HepG2 (cell line): ENCODE results near the gene TBC1D20. TPM values are rescaled to one million over a fixed set of nuclear protein-coding genes. Genes with fewer than 3 reads are reported as not detected.

ENCODE experiments used
- HOXA9 ChIP-seq: sonication (generic); formaldehyde crosslinking; IDR thresholded peaks from 2 replicates; pipeline ENCODE4 v1.8.1; 2022; ENCODE audit warnings: missing genetic modification reagents, mild to moderate bottlenecking, moderate library complexity, borderline replicate concordance
- ISL2 ChIP-seq: sonication (generic); formaldehyde crosslinking; IDR thresholded peaks from 2 replicates; pipeline ENCODE4 v1.5.0; 2020; ENCODE audit warnings: missing genetic modification reagents
- NPAS2 ChIP-seq: sonication (generic); formaldehyde crosslinking; IDR thresholded peaks from 2 replicates; pipeline ENCODE4 v1.8.0; 2022; ENCODE audit warnings: mild to moderate bottlenecking, missing genetic modification reagents, borderline replicate concordance
- RCOR2 ChIP-seq: IDR thresholded peaks from 2 replicates; pipeline ENCODE4 v1.6.1; 2016; ENCODE audit warnings: missing biosample characterization, missing genetic modification reagents
- TAF15 ChIP-seq: fragments of 200-400 bp; formaldehyde crosslinking; IDR thresholded peaks from one replicate; pipeline ENCODE4 v1.6.1; 2018; ENCODE audit warnings: mild to moderate bottlenecking, low read depth, low read length; ENCODE audit not compliant: poor library complexity, severe bottlenecking
- ZFAT ChIP-seq: sonication (generic); formaldehyde crosslinking; conservative IDR thresholded peaks from 2 replicates; pipeline ENCODE4 v1.8.1; 2023; ENCODE audit warnings: missing genetic modification reagents, inconsistent platforms
- ZFP62 ChIP-seq: sonication (generic); formaldehyde crosslinking; IDR thresholded peaks from 2 replicates; pipeline ENCODE4 v1.4.0; 2020; ENCODE audit warnings: missing genetic modification reagents
- ZNF296 ChIP-seq: sonication (generic); formaldehyde crosslinking; conservative IDR thresholded peaks from 2 replicates; pipeline ENCODE4 v1.5.0; 2020; ENCODE audit warnings: mild to moderate bottlenecking, missing genetic modification reagents
- ZNF567 ChIP-seq: sonication (generic); formaldehyde crosslinking; IDR thresholded peaks from 2 replicates; pipeline ENCODE4 v1.8.1; 2023; ENCODE audit warnings: mild to moderate bottlenecking, missing genetic modification reagents, borderline replicate concordance
- ZNF672 ChIP-seq: sonication (generic); formaldehyde crosslinking; IDR thresholded peaks from 2 replicates; pipeline ENCODE4 v1.8.1; 2022; ENCODE audit warnings: missing genetic modification reagents
- polyA plus RNA-seq, 8 experiments: library from polyadenylated mRNA; depleted of rRNA in 3 of 8; stranded (reverse) in 7 of 8; unstranded in 1 of 8; fragments of >200 nt; fragmentation: Illumina TruSeq in 4 of 8; extraction: Trizol in 4 of 8; gene quantifications; 2 replicates each; pipeline versions ENCODE4 v1.2.1 to v1.2.3, GENCODE V29; 2011 to 2016; ENCODE audit warnings: low read depth in 4 of 8, missing spikeins in 1 of 8, mixed read lengths in 1 of 8; ENCODE audit not compliant: insufficient read depth in 1 of 8
- total RNA-seq, 5 experiments: library from RNA; depleted of rRNA; stranded (reverse); fragments of >200 nt; fragmentation: Illumina TruSeq; extraction: Trizol; gene quantifications; 2 replicates each; pipeline ENCODE4 v1.2.3, GENCODE V29; 2016; ENCODE audit warnings: low read depth in 1 of 5
- TF ChIP-seq, protein P1 (sequence below): sonication (generic); formaldehyde crosslinking; IDR thresholded peaks from 2 replicates; pipeline ENCODE4 v1.4.0; 2020; ENCODE audit warnings: mild to moderate bottlenecking, missing genetic modification reagents, borderline replicate concordance
- TF ChIP-seq, protein P2 (sequence below), 2 experiments: sonication (generic) in 1 of 2; formaldehyde crosslinking in 1 of 2; IDR thresholded peaks; 2 replicates each; pipeline versions ENCODE4 v1.6.1 to v1.9.0; 2014 to 2022; ENCODE audit warnings: antibody characterized with exemption in 1 of 2, borderline replicate concordance in 1 of 2, inconsistent platforms in 1 of 2, low read depth in 1 of 2, missing genetic modification reagents in 1 of 2
- TF ChIP-seq, protein P3 (sequence below): sonication (generic); formaldehyde crosslinking; IDR thresholded peaks from 2 replicates; pipeline ENCODE4 v1.9.0; 2021; ENCODE audit warnings: missing genetic modification reagents, mild to moderate bottlenecking, borderline replicate concordance
- TF ChIP-seq, protein P4 (sequence below): sonication (generic); formaldehyde crosslinking; IDR thresholded peaks from 2 replicates; pipeline ENCODE4 v1.4.0; 2020; ENCODE audit warnings: mild to moderate bottlenecking, missing genetic modification reagents

Gene TBC1D20
- total and polyA plus RNA-seq, 2 of the 13 experiments (the other 11 are each of a cell fraction or from before 2014, with no cell fraction given): 36.6 to 47.1 TPM

DNA sequence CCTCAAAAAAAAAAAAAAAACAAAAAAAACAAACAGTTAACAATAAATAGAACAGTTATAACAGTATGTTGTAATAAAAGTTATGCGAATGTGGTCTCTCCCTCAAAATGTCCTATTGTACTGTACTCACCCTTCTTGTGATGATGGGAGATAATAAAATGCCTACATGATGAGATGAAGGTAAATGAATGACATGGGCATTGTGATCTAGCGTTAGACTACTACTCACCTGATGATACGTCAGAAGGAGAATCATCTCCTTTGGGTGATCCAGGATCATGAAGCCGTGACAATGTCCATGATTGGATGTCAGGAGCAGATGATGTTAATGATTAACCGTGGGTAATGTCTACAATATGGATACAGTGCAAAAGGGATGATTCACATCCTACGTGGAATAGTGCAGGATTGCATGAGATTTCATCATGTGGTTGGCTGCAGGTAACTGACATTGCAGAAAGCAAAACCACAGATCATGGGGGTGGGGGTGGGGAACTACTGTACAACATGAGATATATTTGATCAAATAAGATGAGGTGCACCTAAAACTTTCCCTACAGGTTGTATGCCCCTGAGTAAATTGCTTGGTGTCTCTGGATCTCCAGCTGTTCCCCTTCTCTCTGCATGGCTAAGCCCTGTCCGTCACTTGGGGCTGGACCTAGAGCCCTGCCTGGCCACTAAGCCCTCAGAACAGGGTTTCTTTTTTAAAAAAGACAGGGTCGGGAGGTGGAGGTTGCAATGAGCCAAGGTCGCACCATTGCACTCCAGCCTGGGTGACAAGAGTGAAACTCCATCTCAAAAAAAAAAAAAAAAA, 60.4 kb downstream of the TBC1D20 start (continued):
- TF ChIP-seq, protein P1, sequence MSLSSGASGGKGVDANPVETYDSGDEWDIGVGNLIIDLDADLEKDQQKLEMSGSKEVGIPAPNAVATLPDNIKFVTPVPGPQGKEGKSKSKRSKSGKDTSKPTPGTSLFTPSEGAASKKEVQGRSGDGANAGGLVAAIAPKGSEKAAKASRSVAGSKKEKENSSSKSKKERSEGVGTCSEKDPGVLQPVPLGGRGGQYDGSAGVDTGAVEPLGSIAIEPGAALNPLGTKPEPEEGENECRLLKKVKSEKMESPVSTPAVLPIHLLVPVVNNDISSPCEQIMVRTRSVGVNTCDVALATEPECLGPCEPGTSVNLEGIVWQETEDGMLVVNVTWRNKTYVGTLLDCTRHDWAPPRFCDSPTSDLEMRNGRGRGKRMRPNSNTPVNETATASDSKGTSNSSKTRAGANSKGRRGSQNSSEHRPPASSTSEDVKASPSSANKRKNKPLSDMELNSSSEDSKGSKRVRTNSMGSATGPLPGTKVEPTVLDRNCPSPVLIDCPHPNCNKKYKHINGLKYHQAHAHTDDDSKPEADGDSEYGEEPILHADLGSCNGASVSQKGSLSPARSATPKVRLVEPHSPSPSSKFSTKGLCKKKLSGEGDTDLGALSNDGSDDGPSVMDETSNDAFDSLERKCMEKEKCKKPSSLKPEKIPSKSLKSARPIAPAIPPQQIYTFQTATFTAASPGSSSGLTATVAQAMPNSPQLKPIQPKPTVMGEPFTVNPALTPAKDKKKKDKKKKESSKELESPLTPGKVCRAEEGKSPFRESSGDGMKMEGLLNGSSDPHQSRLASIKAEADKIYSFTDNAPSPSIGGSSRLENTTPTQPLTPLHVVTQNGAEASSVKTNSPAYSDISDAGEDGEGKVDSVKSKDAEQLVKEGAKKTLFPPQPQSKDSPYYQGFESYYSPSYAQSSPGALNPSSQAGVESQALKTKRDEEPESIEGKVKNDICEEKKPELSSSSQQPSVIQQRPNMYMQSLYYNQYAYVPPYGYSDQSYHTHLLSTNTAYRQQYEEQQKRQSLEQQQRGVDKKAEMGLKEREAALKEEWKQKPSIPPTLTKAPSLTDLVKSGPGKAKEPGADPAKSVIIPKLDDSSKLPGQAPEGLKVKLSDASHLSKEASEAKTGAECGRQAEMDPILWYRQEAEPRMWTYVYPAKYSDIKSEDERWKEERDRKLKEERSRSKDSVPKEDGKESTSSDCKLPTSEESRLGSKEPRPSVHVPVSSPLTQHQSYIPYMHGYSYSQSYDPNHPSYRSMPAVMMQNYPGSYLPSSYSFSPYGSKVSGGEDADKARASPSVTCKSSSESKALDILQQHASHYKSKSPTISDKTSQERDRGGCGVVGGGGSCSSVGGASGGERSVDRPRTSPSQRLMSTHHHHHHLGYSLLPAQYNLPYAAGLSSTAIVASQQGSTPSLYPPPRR (CRISPR knock-in tag): no peak
- TF ChIP-seq, protein P2, sequence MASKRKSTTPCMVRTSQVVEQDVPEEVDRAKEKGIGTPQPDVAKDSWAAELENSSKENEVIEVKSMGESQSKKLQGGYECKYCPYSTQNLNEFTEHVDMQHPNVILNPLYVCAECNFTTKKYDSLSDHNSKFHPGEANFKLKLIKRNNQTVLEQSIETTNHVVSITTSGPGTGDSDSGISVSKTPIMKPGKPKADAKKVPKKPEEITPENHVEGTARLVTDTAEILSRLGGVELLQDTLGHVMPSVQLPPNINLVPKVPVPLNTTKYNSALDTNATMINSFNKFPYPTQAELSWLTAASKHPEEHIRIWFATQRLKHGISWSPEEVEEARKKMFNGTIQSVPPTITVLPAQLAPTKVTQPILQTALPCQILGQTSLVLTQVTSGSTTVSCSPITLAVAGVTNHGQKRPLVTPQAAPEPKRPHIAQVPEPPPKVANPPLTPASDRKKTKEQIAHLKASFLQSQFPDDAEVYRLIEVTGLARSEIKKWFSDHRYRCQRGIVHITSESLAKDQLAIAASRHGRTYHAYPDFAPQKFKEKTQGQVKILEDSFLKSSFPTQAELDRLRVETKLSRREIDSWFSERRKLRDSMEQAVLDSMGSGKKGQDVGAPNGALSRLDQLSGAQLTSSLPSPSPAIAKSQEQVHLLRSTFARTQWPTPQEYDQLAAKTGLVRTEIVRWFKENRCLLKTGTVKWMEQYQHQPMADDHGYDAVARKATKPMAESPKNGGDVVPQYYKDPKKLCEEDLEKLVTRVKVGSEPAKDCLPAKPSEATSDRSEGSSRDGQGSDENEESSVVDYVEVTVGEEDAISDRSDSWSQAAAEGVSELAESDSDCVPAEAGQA (IDR thresholded peaks at IDR 0.05; ENCODE audit: low read depth): peak; percentile 90
- TF ChIP-seq, protein P2 (CRISPR knock-in tag; IDR thresholded peaks at IDR 0.05; ENCODE audit: borderline replicate concordance): no peak
- TF ChIP-seq, protein P3, sequence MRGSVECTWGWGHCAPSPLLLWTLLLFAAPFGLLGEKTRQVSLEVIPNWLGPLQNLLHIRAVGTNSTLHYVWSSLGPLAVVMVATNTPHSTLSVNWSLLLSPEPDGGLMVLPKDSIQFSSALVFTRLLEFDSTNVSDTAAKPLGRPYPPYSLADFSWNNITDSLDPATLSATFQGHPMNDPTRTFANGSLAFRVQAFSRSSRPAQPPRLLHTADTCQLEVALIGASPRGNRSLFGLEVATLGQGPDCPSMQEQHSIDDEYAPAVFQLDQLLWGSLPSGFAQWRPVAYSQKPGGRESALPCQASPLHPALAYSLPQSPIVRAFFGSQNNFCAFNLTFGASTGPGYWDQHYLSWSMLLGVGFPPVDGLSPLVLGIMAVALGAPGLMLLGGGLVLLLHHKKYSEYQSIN: no peak
- TF ChIP-seq ZNF672 (CRISPR knock-in tag) (no peak; the same call in 1 of the 2 replicates), ZFP62 (CRISPR knock-in tag) (no peak), ZFAT (CRISPR knock-in tag) (no peak), TAF15 (no peak), NPAS2 (CRISPR knock-in tag) (no peak), RCOR2 (CRISPR knock-in tag) (no peak; the same call in 1 of the 2 replicates), HOXA9 (CRISPR knock-in tag) (no peak), ZNF296 (CRISPR knock-in tag) (0 out of 2 replicates have a peak, but pooled peaks have one; percentile 42), ZNF567 (CRISPR knock-in tag) (no peak), ISL2 (CRISPR knock-in tag) (peak; percentile 82; the same call in 1 of the 2 replicates)
- TF ChIP-seq, protein P4, sequence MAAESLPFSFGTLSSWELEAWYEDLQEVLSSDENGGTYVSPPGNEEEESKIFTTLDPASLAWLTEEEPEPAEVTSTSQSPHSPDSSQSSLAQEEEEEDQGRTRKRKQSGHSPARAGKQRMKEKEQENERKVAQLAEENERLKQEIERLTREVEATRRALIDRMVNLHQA (CRISPR knock-in tag): peak; percentile 100
